OCI-LY1 (cell line): Measurements from ENCODE around the gene BICDL1.

Experiments
- H2AFZ ChIP-seq: fragments of 200-600 bp; sonication (generic), shearing (Covaris generic); 2 replicates; pipeline ENCODE4 v1.6.0; 2014; ENCODE audit warnings: antibody characterized with exemption, mild to moderate bottlenecking, low read length
- H3F3A ChIP-seq: fragments of 200-600 bp; sonication (generic), shearing (Covaris generic); 2 replicates; pipeline ENCODE4 v1.6.0; 2014; ENCODE audit warnings: mild to moderate bottlenecking, antibody characterized with exemption, low read length, moderate library complexity; ENCODE audit not compliant: insufficient read depth
- H3K27ac ChIP-seq: fragments of 200-600 bp; sonication (generic); 2 replicates; pipeline ENCODE4 v1.5.1; 2014; ENCODE audit warnings: low read length, mixed run types, mild to moderate bottlenecking, low read depth; ENCODE audit not compliant: poor library complexity, severe bottlenecking
- H3K27me3 ChIP-seq: fragments of 200-600 bp; sonication (generic); 2 replicates; pipeline ENCODE4 v1.6.0; 2014; ENCODE audit warnings: antibody characterized with exemption, mild to moderate bottlenecking, low read length, moderate library complexity; ENCODE audit not compliant: insufficient read depth
- H3K36me3 ChIP-seq: fragments of 200-600 bp; sonication (generic); 2 replicates; pipeline ENCODE4 v1.6.1; 2014; ENCODE audit warnings: mild to moderate bottlenecking, antibody characterized with exemption, low read length, moderate library complexity, mixed read lengths; ENCODE audit not compliant: insufficient read depth
- H3K4me1 ChIP-seq: fragments of 200-600 bp; sonication (generic); 2 replicates; pipeline ENCODE4 v1.5.1; 2014; ENCODE audit warnings: mild to moderate bottlenecking, low read length, moderate library complexity; ENCODE audit not compliant: insufficient read depth, severe bottlenecking
- H3K4me2 ChIP-seq: fragments of 200-600 bp; sonication (generic), shearing (Covaris generic); 2 replicates; pipeline ENCODE4 v1.6.1; 2014; ENCODE audit warnings: low read length
- H3K4me3 ChIP-seq: fragments of 200-600 bp; sonication (generic); 2 replicates; pipeline ENCODE4 v1.5.1; 2014; ENCODE audit warnings: low read length, low read depth, mild to moderate bottlenecking, mixed read lengths; ENCODE audit not compliant: poor library complexity, severe bottlenecking
- H3K79me2 ChIP-seq: fragments of 200-600 bp; shearing (Covaris generic); 2 replicates; pipeline ENCODE4 v1.6.1; 2016; ENCODE audit warnings: mixed run types, low read length, mixed read lengths; ENCODE audit not compliant: insufficient read depth
- H3K9ac ChIP-seq: fragments of 200-600 bp; sonication (generic), shearing (Covaris generic); 2 replicates; pipeline ENCODE4 v1.6.1; 2014; ENCODE audit warnings: mild to moderate bottlenecking, low read length, mixed read lengths
- H3K9me2 ChIP-seq: fragments of 200-600 bp; sonication (generic), shearing (Covaris generic); 2 replicates; pipeline ENCODE4 v1.6.1; 2014; ENCODE audit warnings: low read depth, mild to moderate bottlenecking, low read length, mixed read lengths
- H3K9me3 ChIP-seq: fragments of 200-600 bp; shearing (Covaris generic); 2 replicates; pipeline ENCODE4 v1.6.1; 2014; ENCODE audit warnings: low read length, mixed read lengths
- H4K20me1 ChIP-seq: fragments of 200-600 bp; sonication (generic), shearing (Covaris generic); 2 replicates; pipeline ENCODE4 v1.6.0; 2016; ENCODE audit warnings: mild to moderate bottlenecking, low read length; ENCODE audit not compliant: insufficient read depth
- CTCF ChIP-seq: fragments of 200-600 bp; sonication (generic), shearing (Covaris generic); IDR thresholded peaks from 2 replicates; pipeline ENCODE4 v1.5.1; 2017; ENCODE audit warnings: mild to moderate bottlenecking, antibody characterized with exemption, low read length, moderate library complexity, mixed read lengths
- EZH2 ChIP-seq: fragments of 200-600 bp; sonication (generic), shearing (Covaris generic); IDR thresholded peaks from 2 replicates; pipeline ENCODE4 v1.8.0; 2017; ENCODE audit warnings: borderline replicate concordance, mixed run types, mild to moderate bottlenecking, antibody characterized with exemption, low read length, moderate library complexity, mixed read lengths

BICDL1 gene

GRCh38 chr12:120140603-120141002 lies 151.6 kb downstream of the BICDL1 start:
- H3K79me2 ChIP-seq = no peaks in the 10 kb centered on the region
- peaks cover 97% of the 10 kb centered on the region for H3K36me3 ChIP-seq
- H2AFZ ChIP-seq = no peak overlapping the region
- no peaks in the 10 kb centered on the region for H3K9me2 ChIP-seq
- H3K27me3 ChIP-seq = no peaks in the 10 kb centered on the region
- H3K4me1 ChIP-seq = no peaks in the 10 kb centered on the region
- no peak overlapping the region for H3K4me2 ChIP-seq
- no peaks in the 10 kb centered on the region for H3K9me3 ChIP-seq
- H3K9ac ChIP-seq = no peak overlapping the region
- no peak overlapping the region for H3K4me3 ChIP-seq
- H3K27ac ChIP-seq = no peak overlapping the region
- no peaks in the 10 kb centered on the region for H3F3A ChIP-seq
- TF ChIP-seq CTCF (no peak), EZH2 (no peak)
- H4K20me1 ChIP-seq = no peaks in the 10 kb centered on the region

- no peaks in the 10 kb centered on the region for H4K20me1 ChIP-seq
- H3K27me3 ChIP-seq = no peaks in the 10 kb centered on the region
- no peak overlapping the region for H2AFZ ChIP-seq
- H3K4me2 ChIP-seq = no peak overlapping the region
- H3K4me1 ChIP-seq = no peaks in the 10 kb centered on the region
- no peak overlapping the region for H3K27ac ChIP-seq
- H3K9me3 ChIP-seq = no peaks in the 10 kb centered on the region
- H3K79me2 ChIP-seq = no peaks in the 10 kb centered on the region
- H3K9ac ChIP-seq = no peak overlapping the region
- peaks cover 95% of the 10 kb centered on the region for H3K36me3 ChIP-seq
- TF ChIP-seq CTCF = no peak
- TF ChIP-seq EZH2 = no peak
- no peak overlapping the region for H3K4me3 ChIP-seq
- no peaks in the 10 kb centered on the region for H3K9me2 ChIP-seq
- no peaks in the 10 kb centered on the region for H3F3A ChIP-seq
These were observed 152.3 kb downstream of the BICDL1 start for GRCh38 chr12:120141336-120141735.

- Histone ChIP-seq H3K4me3 (no peak overlapping the region), H3K4me1 (no peaks in the 10 kb centered on the region), H3K27ac (no peak overlapping the region), H3K79me2 (no peaks in the 10 kb centered on the region), H3K9ac (no peak overlapping the region), H4K20me1 (no peaks in the 10 kb centered on the region), H3K9me3 (no peaks in the 10 kb centered on the region), H3K36me3 (peaks cover 95% of the 10 kb centered on the region), H3F3A (no peaks in the 10 kb centered on the region), H3K27me3 (no peaks in the 10 kb centered on the region), H3K4me2 (no peak overlapping the region), H3K9me2 (no peaks in the 10 kb centered on the region), H2AFZ (no peak overlapping the region)
- TF ChIP-seq EZH2 = no peak
- no peak for TF ChIP-seq CTCF
These were observed 153.3 kb downstream of the BICDL1 start for GRCh38 chr12:120142231-120142877.
